GM19324 (cell line): ENCODE data around the gene ATXN7L1.

Experiments used
- ATAC-seq: cut with Tn5 transposase; IDR thresholded peaks from one replicate; pipeline ENCODE4 v1.9.1; 2021; ENCODE audit warnings: mild to moderate bottlenecking, moderate library complexity; ENCODE audit not compliant: unreplicated experiment, low FRiP score

The ATXN7L1 gene

DNA sequence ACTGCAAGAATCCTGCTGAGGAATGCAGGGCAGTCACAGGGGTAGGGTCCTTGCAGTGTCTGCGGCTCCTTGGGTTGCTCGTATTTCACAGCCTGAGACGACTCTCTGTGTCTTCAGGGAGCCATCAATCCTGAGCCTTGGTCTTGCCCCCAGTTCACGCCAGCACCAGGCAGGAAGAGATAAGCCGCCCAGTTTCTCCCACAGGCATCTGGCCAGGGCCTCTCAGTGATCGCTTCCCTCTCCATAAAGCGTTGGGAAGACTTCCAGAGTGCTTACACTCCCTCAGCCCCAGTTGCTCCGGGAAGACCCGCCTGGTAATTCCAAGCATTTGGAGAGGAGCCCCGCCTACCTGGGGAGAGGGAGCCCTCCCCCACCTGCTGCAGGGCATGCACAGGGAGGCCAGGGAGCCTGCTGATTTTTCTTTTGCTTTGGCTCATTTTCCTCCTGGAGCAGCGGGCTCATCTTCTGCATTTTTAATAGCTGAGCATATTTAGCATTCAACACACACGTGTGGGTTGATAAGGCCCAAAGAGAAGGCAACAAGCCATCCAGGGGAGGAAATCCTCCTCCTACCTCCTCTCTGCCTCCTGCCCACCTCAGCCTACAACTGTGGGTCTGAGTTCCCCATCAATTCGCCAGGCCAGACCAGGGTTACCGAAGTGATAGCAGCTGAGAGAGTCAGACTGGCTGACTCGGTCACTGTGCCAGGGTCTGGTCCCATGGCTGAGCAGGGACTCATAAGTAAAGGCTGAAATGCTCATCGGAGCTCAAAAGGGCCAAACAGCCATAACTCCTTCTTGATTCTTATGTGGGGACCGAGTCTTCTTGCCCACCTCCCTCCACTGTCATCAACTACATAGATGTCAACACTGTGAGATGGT is 220.7 kb downstream of the ATXN7L1 start:
- no peak for ATAC-seq

DNA sequence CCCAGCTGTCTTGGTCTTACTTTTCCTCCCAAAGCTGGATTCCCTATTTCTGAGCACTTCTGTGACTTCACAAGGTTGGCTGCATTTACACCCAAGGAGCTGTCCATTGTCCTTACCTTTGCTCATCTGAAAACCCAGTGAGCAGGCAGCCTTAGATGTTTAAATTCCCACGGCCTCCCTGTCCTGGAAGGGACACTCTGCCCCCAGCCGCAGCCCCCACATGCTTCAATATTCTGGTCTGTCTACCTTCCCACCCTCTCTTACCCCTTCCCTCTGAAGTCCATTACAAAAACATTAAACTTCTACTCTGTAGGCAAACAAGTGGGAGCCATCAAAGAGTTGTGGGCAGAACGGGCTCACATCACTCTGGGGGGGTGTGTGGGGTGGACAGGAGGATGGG is 221.3 kb downstream of the ATXN7L1 start:
- ATAC-seq = no peak

DNA sequence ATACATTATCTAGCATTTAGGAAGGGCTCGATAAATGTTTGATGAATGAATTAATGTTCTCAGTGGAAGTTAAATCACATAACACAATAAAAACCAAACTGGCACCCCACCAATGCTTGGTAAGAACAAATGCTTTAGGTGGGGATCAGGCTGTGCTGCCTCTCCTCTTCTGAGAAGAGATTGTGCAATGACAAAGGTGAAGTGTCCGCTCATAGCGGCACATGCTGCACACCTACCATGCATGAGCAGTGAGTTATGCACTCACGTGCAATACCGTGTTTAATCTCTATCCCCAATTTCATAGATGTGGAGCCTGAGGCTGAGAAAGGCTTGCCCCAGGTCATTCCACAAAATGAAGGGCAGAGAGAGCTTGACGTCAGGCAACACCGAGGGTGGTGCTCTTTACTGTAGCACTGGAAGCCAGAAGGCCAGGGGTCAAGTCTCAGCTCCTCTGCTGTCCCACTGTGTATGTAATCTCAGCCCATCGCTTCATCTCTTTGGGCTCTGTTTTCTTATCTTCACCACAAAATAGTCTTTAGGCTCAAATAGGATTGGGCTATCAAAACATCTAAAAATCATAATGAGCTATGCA is 222.2 kb downstream of the ATXN7L1 start:
- ATAC-seq = no peak

DNA sequence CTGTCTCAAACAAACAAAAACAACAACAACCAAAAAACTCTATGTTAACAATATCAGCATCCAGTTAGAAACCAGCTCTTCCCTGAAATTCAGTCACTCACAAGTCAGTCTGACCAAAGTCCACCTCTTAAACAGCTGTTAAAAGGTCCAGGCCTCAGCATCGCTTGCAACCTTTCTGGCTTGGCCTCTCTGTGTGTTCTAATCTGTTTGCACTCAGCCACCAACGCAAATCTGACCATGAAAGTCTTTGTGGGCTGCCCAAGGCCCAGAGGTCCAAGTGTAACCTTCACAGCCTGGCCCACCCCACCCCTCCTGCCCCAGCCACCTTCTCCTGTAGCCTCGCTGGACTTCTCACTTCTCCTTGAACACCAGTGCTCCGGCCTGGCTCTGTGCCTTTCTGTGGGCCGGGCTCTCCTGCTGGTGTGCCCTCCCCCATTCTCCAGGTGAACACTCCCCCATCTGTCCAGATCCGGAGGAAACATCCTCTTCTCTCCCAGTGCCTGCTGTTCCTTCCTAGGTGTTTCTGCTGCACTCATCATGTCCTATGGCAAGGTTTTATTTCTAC is 222.9 kb downstream of the ATXN7L1 start:
- ATAC-seq = no peak

DNA sequence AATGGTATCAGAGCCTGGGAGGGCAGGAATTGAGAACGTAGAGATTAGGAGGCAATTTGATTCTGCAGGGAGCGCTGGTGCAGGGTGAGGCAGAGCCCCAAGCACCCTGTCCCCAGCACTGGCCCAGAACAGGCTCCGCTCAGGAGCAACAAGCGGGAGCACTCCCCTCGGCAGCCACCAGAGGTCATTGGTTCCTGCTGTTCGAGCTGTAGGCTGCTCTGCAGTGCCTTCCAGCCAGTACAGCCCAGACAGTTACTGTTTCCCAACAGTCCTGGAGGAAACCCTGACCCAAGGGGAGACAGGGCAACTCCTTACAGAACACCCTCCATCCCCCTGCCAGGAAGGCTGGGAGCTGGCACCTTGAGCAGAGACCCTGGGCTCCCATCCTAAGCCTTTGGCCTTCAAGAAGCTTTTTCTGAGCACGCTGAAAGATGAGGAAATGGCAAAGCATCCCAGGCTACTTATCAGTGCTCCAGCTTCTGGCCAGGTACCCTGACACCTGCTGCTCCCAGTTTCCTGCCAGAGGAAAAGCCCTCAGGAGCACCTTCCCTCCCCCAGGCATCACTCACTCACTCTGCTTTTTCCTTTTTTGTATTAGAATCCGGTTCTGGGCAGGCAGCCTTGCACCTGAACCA is 223.9 kb downstream of the ATXN7L1 start:
- ATAC-seq = peak; percentile 73

DNA sequence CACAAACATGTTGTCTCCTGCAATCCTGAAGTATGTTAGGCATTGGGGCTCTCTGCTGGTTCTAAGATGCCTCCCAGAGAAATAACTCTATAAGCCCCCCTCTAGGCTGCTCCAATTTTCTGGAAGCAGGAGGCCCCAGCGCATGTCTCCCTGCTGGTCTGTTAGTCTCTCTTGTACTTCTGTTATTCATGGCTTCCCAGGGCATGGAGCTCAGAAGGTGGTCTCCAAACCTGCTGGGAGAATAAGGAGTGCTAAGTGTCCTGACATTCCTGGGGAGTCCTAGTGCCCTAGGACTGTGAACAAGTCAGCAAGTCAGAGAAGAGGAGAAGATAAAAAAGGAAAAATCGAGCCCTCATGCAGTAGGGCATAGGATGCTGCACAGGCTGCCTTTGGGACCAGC is 224.6 kb downstream of the ATXN7L1 start:
- no peak for ATAC-seq

DNA sequence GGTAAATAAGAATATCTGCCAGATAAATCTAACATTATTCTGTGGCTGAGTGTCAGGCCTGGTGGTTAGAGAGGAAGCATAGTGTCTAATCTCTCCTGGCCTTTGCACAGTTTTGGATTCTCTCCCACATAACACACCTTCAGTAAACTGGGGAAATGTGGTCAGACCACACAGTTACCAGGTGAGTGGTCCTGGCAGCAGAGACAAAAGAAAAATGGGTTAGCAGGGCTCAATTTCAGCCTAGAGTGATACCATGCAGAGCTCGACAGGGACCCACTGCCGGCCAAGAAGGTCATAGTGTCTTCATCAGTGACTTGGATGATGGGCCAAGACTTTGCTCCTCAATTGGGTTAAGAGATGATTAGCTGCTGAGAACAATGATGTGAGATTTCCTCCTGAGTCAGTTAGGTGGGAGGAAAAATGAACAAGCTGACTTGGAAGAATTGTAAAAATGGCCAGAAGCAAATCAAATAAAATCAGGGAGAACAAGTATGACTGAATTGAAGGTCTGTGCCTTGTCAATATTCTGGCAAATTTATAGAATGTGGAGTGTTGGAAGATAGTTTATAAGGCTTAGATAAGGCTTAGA is 225.9 kb downstream of the ATXN7L1 start:
- ATAC-seq = no peak

DNA sequence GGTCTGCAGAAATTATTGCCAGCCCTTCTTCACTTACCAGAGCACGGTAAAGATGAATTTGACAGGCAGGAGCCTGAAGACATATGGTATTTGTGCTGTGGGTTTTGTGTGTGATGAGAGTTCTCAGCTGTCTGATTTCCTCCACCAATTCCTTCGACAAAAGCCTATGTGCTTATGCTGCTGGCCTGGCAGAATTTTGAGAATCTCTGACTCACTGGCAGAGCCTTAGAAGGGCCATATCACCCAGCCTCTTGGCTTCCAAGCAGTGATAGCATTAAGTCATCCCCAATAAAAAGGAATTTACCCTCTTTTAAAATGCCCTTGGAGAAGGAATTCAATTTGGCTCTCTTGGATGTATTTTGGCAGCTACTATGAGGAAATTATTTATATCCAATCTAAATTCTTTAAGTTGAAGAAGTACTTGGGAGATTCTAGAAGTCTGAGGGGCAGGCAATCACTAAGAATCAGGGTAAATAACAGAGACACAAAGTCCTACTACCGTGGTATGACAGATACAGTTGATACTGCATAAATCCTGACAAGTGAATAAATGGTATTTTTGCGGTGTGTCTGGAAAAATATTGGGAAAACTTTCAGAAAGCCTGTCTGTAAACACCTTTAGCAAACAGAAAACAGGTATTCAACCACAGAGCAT is 226.5 kb downstream of the ATXN7L1 start:
- no peak for ATAC-seq

DNA sequence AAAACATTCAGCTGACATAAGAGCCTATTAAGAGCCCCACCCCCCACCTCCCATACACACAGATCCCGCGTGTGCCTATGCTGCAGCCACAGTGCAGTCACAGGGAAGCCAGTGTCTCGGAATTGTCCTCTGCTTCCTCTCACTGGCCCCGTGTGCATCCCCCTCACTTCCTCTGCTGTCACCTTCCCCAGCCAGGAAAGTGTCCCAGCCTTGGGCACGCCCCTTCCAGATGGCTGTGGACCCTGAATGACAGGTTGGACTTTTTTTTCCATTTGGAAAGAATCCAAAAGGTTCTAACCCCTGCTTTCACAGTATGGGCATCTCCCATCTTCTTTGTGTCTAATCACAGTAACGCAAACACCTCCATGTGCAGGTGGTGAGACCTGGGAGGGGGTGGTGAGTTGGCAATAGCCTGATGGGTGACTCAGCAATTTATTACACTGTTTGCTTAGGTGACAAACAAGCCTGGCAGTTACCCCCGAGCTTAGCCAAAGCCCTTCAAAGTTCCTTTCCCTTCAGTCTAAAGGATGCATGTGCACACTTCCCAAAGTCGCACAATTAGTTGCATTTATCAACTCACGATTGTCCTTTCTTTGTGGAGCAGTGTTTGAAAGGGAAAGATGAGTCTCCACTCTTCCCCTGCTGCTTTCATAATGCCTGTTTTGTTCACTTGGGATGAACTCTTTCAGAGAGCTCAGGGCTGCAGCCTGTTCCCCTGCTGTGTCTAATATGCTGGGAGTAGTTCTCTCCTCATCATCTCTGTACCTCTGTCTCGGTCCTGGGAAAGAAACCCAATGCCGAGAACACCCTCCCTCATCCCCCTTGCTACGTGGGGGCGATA is 227.6 kb downstream of the ATXN7L1 start:
- no peak for ATAC-seq

DNA sequence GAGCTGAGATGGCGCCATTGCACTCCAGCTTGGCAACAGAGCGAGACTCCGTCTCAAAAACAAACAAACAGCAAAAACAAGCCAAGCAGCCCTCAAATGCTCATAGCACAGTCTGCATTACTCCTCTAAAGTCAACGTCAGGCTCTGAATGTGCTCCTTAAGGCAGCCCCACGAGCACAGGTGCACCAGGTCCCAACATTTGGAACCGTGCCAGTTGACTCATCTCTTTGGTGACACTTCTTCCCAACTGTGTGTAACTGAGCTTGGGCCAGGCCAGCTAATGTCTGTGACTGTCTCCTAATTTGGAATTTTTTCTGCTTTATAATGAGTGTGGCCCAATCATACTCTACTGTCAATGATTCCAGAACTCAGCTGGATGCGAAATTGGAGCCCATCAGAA is 228.8 kb downstream of the ATXN7L1 start:
- ATAC-seq = no peak

DNA sequence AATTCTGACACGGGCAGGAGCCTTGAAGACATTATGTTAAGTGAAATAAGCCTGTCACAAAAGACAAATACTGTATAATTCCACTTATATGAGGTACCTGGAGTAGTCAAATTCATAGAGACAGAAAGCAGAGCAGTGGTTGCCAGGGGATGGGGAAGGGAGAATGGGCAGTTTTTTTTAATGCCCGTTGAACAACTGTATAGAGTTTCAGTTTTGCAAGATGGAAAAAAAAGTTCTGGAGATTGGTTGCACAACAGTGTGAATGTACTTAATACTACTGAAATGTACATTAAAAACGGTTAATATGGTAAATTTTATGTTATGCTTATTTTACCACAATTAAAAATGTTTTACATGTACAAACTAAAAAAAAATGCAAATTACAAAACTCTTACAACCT is 231.5 kb downstream of the ATXN7L1 start:
- ATAC-seq = no peak

DNA sequence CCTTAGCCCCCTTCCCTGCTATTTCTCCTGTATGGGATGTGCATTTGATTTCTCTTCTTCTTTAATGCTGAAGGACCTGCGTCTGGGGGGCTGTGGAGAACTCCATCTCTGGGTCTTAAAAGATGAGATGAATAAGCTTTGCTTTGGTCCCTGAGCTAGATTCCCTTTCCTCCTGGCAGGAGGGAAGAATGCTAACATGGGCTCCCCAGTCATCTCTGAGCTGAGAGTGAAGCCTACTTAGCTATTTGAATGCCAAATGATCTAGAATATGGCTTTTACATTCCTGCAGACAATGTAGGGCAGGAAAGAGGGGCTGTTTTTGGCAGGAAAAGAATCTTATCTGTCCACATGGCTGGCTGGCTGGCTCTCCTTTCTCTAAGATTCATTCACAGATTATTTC is 232.5 kb downstream of the ATXN7L1 start:
- no peak for ATAC-seq

DNA sequence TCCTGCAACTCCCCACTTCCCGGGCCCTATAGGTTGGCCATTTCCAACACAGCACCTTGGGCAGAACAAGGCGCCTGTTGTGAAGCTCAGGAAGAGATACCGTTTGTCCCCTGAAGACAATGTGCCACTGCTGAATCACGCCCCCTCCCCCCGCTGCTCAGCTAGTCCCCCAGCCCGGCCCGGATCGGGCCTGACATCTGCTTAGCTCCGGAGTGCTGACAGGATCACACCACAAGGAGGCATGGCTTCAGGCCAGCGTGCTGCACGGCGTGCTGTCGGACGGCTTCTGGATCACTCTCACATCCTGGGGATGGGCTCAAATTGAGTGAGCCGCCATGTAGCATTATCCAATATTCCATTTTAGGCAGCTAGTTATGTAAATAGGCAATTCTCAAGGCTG is 233.0 kb downstream of the ATXN7L1 start:
- ATAC-seq = no peak

DNA sequence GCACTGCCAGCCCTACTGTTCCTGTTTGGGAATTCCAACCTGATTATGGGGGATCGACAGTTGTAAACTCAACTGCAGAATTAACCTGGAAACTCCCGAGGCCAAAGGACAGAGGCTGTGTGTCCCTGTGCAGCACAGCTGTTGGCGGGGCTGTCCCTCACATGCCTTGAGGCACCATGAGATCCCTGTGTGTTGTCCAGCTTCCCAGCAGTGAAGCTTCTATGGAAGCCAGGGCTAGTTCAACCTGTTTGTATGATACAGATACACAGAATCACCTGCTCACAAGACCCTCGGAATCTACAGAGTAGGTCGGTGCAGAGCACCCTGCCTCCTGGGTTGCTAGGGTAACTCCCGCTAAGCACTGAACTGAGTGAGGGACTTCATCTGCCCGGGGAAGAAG is 234.1 kb downstream of the ATXN7L1 start:
- no peak for ATAC-seq

DNA sequence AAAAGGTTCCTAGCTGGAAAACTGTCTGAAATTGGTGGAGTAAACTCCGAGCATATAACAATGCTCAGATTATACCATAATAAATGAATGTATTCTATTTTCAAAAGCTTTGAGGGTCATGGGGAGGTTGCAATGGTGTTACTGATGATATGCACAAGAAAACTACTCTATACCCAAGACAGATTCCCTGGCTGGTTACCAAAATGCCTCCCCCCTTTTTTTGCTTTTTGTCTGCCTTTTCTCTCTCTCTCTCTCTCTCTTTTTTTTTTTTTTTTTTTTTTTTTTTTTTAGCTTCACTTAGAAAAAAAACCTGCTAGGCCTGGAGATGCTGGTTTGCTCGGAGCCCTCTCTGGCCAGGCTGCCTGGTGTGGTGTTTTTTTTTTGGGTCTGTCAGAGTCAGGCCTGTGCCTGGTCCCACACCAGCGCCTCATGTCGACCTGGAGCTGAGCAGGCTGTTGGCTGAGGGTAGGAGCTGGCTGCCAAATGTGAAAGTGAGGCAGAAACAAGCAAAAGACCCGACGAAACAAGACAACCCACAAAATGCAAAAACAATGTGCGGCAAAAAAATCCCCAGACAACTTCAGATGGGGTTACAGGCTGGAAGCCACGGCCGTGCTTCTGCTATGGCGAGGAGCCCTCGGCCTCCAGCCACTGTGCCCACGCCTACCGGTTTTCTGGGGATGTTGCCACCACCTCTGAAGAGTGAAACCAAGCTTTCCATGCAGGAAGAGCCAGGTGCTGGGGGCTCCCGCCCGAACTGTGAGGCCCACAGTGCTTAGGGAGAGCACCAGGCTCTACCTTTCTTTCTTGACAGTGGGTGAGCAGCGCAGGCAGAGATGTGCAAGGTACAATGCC is 235.2 kb downstream of the ATXN7L1 start:
- no peak for ATAC-seq

DNA sequence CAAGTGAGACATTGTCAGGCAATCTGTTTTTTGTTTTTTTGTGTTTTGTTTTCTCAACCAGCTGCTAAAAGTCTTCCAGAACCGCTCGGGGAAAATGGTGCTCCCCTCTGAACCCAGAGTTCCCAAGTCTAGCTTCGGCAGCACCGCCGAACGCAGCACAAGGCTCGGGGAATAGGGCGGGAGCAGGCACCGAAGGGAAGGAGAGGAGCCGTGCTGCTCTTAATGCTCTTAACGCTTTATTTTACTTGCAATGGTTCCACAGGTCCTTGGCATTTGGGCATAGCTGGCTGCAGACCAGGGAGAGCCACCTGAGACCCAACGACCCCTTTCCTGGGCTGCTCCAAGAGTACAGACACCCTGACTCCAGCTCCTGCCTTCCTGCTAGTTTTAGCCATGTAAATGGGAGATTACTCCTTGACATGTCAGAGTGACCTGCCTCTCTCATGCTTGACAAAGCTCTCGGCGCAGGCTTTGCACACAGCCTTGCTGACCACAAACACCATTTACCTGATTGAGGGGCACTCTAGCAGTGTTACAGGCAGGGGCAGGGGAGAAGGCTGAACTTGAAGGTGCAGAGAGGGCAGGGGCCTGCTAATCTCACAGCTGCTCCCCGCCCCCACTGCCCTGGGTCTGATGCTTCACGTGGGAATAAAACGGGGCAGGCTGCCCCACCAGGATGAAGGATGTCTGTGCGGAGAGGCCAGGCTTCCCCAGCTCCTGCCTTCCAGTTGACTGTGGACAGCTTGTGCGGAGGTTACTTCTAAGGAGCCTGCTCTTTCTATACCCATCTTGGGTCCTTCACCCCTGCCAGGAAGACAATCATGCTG is 236.5 kb downstream of the ATXN7L1 start:
- no peak for ATAC-seq

DNA sequence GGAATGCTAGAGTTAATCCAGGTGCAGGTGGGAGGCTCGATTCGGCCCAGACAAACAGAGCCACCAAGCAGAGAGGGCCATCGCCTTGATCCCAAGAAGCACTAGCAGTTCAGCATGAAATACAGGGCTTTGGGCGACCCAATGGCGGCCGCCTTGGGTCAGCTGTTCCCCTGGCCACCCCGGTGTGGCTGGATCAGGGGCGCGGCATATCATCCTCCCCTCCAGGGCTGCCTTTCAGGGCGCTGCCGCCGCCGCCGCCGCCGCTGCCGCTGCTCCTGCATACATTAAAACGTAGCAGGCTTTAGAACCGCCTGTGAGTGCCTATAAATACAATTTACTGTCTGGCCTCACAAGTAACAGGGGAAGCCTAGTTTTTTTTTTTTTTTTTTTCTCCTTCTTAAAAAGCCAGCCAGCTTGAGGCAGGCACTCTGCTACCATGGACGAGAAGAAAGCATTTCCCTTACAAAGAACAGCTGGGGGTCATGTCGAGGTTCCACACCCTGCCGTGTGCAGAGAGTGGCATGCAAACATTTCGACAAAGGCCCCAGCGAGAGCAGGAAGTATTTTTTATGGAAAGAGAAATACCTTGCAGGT is 237.4 kb downstream of the ATXN7L1 start:
- no peak for ATAC-seq

DNA sequence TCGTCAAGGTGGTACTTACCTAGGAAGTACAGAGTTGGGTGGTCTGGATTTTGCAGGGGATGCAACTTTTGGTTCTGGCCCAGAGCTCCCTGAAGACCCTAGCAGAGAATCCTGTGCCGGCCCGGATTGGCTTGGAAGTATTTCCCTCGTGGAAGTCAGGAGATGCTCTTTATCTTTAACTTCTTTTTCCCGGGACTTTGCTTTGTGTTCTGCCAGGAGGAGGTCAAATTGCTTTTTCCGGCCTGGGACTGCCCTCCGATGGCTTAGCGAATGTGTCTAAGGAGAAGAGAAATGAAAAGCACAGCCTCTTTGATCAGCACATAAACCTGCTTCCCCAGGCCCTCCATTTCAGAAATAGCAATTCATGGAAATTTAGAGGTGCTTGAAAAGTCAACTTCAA is 238.1 kb downstream of the ATXN7L1 start:
- ATAC-seq = no peak
